HG03460 (cell line): ENCODE results near the gene RNF212.
"Not testable (repeated sequence)": the region's sequence is repeated elsewhere in the genome, so short reads cannot be mapped to it uniquely, and the experiment has no call there.

Source experiments
- ATAC-seq: cut with Tn5 transposase; IDR thresholded peaks from one replicate; pipeline ENCODE4 v1.9.1; 2021; ENCODE audit not compliant: unreplicated experiment

RNF212 gene

DNA sequence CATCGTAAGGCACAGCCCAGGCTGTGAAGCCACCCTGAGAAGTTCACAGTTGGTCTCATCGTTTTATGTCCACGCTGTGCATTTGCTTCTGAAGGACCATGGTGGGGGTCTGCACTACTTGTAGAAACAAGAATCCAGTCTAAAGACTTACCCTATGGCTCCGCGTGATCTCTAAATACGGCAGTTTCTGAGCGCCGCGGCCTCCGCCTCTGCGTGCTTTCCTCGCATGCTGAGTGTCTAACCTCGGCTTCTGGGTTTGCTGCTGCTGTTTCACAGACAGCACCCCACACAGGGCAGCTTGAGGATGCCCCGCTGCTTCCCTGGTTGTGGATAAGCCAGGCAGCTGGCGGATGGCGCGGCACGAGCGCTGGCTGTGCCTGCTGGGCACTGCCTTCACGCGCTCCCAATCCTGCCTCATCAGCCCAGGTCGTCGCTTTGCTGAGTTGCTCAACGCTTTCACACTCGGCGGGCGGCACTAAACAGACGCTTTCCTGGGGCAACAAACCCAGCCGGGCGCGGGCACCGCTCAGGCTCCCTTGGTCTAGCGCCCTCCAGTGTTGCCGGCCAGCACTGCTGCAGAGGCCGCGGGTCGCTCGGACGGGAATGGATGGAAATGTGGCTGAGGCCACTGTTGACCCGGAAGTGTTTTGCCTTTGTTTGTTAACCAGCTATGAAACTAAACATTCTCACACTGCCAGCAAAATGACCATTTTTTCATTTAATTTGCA lies 62.7 kb downstream of the RNF212 start:
- no peak for ATAC-seq

DNA sequence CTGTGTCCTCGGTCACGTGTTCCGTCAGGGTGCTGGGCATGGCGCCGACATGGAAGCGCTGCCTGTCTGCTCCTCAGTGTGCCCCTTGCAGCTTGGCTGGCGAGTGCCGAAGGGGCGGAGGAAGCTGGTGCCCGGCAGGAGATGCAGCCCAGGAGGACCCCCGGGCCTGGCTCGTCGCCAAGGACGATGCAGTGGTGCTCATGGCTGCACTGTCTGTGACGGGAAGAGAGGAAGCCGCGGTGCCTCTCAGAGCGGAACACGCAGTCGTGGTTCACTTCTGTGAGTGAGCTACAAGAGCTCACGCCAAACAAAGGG lies 63.8 kb downstream of the RNF212 start:
- ATAC-seq, result no peak

- ATAC-seq, result no peak
These were observed 64.4 kb downstream of the RNF212 start for GRCh38 chr4:1048773-1049590.

- ATAC-seq, result no peak
These were observed 65.2 kb downstream of the RNF212 start for GRCh38 chr4:1047976-1048772.

DNA sequence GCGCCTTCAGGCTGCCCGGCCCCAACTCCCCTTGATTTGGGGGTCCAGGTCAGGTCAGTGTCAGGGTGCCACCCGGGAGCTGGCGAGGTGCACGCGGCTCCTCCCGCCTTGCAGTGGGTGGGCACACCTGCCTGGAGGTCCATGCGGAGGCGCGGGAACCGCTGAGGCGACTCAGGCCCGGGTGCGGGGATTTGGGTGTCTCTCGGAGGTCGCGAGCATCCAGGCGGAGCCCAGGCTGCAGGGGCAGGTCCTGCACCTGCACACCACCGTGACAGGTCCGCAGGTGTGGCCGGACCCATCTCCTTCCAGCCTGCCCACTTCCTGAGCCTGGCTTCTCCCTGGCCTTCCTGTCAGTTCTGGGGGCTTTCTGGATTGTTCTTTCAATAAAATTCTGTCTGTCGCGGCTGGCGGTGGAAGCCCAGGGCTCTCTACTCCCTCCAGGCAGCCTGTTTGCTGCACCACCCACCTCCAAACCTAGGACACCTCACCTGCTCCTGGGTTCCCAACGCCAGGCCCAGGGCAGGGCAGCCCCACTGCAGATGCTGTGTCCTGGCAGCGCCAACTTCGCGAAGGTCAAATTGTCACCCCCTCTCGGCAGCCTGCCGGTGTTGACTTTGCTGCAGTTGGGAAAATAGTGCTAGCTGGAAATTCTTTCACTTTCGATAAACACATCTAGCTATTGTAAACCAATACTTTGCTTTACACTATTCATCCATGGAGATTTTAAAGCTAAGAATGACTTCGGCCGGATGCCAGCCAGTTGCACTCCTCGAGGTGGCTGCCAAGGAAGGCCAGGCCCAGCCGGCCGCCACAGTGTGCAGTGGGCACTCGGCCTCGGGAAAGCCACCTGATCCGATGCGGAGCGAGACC lies 66.0 kb downstream of the RNF212 start:
- ATAC-seq, result no peak

DNA sequence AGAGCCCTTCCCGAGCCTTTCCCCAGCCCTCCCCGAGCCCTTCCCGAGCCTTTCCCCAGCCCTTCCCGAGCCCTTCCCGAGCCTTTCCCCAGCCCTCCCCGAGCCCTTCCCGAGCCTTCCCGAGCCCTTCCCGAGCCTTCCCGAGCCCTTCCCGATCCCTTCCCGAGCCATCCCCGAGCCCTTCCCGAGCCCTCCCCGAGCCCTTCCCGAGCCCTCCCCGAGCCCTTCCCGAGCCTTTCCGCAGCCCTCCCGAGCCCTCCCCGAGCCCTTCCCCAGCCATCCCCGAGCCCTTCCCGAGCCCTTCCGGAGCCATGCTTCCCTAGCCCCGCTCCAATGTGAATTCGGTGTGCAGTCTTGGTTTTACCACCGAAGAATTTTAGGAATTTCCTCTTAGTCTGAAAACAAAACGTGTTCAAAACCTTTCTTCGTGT lies 66.8 kb downstream of the RNF212 start:
- ATAC-seq, result not testable (repeated sequence)

DNA sequence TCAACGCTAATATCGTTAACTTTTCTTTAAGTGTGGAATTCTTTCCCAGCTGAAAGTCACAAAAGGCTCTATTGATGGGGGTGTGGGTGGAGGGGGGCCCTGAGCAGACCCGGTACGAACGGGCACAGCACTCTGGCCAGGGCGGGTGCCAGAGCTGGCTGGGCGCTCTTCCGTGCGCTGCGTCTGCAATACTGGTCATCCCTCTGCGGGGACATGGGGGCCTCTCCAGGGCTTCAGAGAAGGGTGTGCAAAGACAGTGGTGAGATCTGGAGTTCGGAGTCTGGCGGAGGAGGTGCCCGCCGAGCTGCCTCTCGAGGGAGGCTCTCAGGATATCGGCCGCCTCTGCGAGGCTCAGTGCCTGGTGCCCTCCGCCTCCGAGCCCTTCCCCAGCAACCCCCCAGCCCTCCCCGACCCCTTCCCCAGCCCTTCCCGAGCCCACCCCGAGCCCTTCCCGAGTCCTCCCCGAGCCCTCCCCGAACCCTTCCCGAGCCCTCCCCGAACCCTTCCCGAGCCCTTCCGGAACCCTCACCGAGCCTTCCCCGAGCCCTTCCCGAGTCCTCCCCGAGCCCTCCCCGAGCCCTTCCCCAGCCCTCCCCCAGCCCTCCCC lies 67.7 kb downstream of the RNF212 start:
- ATAC-seq, result no peak

DNA sequence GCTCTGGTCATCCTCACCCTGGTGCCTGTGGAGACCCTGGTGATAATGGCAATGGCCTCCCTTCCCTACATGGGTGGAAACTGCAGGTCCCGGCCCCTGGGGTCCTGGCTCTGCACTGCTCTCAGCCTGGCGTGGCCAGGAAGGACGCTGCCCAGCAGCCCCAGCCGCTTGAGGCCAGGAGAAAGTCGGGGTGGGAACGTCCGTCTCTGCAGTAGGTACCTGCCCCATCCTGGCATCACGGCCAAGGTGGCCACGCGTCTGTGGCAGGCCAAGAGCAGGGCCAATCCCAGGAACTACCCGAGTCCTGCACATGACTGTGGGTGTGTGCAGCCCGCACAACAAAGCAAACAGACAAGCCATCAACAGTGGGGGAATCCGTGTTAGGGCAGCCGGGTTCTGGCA lies 68.2 kb downstream of the RNF212 start:
- ATAC-seq, result no peak

DNA sequence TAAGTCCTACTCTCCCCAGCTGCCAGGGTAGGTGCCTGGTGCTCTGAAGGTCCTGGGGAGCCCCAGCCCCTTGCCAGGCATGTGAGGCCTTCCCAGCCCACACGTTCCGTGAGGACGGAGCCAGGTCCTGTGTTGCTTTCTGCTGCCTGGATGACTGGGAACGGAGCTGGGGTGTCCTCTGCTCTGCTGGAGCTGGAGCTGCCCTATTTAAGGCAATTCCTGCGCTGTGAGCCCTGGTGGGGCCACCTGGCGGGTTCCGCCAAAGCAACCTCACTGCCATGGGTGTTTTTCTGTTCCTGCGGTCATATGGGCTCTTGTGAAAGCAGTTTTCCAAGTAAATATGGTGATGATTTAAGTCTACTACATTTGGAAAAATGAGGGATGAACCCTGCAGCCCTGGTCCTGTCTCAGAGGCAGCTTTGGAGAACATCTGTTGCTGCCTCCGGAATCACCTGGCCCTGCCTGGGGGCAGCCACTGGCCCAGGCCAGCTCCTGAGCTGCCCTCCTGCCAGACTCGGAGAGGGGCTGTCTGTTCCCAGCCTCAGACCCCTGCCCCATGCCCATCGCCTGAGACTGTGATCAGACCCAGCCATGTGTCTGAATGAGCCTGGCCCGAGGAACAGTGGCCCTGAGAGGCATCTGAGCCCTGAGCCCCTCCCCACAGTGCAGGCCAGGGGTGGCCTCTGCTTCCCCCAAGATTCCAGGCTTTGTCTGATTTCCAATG lies 68.7 kb downstream of the RNF212 start:
- no peak for ATAC-seq

DNA sequence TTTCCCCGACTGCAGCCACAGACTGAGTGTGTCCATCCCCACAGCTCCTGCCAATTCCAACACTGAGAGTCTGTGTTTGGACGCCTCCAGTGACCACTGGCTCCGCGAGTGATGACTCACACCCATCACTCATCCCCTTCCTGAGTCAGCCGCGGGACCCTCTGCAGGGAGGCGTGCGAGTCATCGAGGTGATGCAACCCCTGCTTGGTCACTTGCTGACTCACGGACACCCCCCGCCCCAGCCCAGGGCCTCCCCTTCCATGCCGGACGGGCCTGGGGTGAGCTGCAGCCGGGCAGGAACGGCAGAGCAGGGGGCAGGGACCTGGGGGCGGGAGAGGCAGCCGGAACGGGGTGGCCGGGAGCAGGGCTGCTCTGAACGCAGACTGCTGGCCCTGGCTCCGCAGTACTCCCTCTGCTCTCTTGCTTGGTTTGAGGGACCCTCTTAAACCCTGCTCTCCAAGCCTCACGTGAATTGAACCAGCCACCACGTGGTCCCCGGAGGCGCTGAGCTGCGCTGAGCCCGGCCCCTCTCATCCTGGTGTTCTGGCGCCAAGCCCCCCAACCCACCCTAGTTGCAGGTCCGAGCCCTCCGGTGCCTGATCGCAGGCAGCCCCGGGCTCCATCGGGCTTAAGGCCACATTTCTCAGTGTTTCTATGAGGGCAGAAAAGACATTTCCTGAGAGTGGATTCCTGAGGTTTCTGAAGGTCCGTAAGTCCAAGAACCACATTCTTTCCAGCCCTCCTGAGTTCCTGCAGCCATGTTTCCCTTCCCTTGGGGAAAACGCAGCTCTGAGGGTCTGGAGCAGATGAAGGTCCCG lies 69.5 kb downstream of the RNF212 start:
- no peak for ATAC-seq

- ATAC-seq, result no peak
These were observed 70.2 kb downstream of the RNF212 start for GRCh38 chr4:1043162-1043561.

GRCh38 chr4:1042352-1043055 lies 70.9 kb downstream of the RNF212 start:
- no peak for ATAC-seq

- no peak for ATAC-seq
These were observed 71.4 kb downstream of the RNF212 start for GRCh38 chr4:1041936-1042330.

- ATAC-seq, result no peak
These were observed 72.0 kb downstream of the RNF212 start for GRCh38 chr4:1041147-1041935.

DNA sequence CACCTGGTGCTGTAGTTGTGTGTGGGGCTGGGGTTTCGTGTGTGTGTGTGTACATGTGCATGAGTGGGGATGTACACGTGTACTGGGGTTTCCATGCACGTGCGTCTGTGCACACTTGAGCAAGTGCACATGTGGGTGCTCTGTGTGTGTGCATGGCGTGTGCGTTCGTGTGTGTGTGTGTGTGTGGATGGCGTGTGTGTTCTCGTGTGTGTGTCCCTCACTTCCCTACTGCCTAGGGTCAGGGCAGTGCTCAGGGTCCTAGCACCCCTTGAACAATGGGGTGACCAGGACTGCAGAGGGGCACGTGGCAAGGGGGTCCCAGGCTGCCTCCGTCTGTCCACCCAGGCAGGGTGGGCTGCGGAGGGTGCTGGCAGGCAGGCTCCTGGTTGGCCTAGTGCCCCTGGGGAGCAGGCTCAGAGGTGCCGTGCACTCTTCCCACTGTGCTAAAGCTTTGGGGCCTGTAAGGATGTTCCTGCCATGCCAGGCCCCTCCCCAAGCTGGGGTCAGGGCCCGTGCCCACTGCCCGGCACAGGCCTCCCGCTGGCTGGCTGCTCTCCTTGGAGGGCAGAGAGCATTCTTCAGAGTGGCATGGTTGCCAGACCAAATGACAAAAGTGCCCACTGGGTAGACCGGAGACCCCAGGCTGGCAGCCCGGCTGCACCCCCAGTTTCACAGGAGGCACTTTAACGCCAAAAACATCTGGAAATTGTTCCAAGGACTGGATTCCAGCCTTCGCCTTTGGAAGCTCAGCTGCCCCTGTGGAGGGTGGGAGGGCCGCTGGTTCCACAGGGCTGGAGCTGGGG lies 72.8 kb downstream of the RNF212 start:
- ATAC-seq, result no peak

GRCh38 chr4:1039493-1040343 lies 73.6 kb downstream of the RNF212 start:
- ATAC-seq, result no peak
